Activated CD4-positive, alpha-beta T cell treated with anti-CD3 and anti-CD28 coated beads, Interleukin-2, Interleukin-4, amounts not matched to agents 100 ng/mL and 50 ng/mL, durations not matched to agents 16 hours and 8 hours (primary cell): ENCODE measurements around the gene CTTN.
A peak's percentile ranks its signal among the peaks of the same experiment; 100 is the strongest.

Experiments
- DNase-seq: peaks from one replicate; pipeline ENCODE4 v3.0.0-alpha.2; 2020; ENCODE audit warnings: low spot score

Gene CTTN

DNA sequence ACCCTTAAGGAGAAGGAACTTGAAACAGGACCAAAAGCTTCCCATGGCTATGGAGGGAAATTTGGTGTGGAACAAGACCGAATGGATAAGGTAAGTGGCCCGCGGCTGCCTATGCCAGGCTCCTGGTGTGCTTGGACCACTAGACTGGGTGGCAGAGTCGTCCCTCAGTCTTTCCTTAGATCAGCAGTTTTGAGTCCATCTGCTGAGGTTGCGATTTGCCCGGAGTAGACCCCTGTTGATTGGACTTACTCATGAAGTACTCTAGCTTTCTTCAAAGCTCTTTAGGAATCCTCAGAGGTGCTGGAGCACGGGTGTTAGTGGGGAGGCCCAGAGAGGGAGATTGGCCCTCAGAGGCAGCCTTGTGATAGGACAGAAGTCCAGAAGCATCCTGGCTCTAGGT, 11.5 kb downstream of the CTTN start:
- no peak for DNase-seq

GRCh38 chr11:70410276-70411205, 12.2 kb downstream of the CTTN start:
- no peak for DNase-seq

GRCh38 chr11:70411713-70412452, 13.6 kb downstream of the CTTN start:
- DNase-seq, result no peak

DNA sequence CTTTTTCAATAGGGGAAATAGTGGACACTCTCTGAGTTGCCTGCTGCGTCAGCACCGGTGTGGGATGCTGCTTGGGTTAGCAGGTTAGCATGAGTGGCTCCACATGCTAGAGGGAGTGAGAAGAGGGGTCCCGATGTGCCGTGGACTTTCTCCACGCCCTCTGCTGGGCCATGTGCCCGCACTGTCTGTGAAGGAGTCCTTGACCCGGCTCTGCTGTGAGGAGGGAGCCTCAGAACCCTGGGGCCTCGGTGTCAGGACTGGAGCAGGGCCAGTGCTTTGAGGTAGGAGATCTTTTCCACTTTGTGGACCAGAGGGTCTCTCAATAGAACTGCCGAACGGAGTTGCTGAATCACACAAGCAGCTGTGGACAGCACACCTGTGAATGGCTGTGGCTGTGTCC, 14.8 kb downstream of the CTTN start:
- no peak for DNase-seq

GRCh38 chr11:70414341-70415100, 16.2 kb downstream of the CTTN start:
- no peak for DNase-seq

DNA sequence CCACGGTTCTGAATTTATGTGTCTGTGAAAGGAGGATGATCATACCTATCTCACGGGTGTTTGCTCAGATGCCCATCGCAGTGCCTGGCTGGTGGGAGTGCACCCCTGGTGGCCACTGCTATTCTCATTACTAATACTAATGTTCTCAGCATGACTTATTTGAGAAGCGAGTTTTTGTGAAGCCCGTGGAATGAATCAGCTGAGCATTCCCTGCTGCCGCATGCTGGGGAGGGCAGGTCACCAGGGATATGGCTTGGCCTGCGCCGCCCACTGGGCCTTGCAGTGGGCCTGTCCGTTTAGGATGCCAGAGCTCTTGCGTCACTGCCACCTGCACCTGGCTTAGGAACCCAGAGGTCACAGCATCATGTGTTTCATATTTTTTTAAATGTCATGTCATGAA, 16.9 kb downstream of the CTTN start:
- no peak for DNase-seq

DNA sequence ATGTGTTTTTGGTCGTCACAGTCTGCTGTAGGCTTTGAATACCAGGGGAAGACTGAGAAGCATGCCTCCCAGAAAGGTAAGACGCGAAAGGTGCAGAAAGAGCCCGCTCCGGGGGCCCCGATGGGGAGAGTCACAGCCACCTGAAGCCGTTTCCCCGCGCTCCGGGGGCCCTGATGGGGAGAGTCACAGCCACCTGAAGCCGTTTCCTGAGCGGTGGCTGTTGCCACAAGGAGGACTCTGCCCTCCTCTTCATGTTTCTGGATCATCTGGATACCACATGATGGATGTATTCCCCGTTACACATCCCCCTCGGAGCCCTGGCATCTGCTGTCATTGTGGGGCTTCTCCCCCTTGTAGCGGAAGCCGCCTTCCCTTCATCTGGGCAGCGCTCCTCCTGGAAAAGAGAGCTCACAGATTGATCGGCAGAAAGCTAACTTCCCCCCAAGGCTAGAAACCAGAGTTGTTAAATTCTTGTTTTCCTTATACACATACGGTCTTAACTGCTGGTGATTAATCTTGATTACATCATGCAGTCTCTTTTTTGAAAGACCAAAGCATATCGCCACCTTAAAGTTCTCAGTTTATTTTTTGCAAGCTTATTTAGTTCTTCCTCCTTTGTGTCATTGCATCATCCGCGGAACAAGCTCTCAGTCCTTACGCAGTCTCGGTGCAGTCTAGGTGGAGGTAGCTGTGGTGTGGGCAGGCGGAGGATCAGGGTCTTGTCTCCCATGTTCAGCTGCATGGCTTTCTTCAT, 17.5 kb downstream of the CTTN start:
- no peak for DNase-seq

GRCh38 chr11:70416881-70417280, 18.6 kb downstream of the CTTN start:
- no peak for DNase-seq

DNA sequence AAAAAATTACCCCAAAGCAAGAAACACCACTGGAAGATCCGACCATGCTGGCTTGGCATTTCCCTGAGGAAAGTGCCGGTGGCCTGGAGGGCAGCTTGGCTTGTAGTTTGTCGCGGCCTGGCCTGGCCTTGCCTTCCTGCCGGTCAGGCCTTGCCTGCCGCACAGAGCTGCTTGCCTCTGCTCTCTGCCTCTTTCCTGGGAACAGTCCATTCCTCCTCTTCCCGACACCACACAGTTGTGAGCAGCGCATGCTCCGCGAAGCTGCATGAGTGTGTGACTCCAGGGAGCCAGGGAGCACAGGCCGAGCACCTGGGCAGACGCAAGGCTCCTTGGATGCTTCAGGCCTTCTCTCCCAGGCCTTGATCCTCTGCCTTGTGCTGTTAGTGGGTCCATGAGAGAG, 19.8 kb downstream of the CTTN start:
- no peak for DNase-seq

GRCh38 chr11:70419307-70420007, 21.1 kb downstream of the CTTN start:
- no peak for DNase-seq

- DNase-seq, result no peak
Measured at GRCh38 chr11:70420008-70420464, 21.7 kb downstream of the CTTN start.

- DNase-seq, result no peak
Measured at GRCh38 chr11:70420496-70420895, 22.2 kb downstream of the CTTN start.

- DNase-seq, result no peak
Measured at GRCh38 chr11:70421123-70421522, 22.8 kb downstream of the CTTN start.

DNA sequence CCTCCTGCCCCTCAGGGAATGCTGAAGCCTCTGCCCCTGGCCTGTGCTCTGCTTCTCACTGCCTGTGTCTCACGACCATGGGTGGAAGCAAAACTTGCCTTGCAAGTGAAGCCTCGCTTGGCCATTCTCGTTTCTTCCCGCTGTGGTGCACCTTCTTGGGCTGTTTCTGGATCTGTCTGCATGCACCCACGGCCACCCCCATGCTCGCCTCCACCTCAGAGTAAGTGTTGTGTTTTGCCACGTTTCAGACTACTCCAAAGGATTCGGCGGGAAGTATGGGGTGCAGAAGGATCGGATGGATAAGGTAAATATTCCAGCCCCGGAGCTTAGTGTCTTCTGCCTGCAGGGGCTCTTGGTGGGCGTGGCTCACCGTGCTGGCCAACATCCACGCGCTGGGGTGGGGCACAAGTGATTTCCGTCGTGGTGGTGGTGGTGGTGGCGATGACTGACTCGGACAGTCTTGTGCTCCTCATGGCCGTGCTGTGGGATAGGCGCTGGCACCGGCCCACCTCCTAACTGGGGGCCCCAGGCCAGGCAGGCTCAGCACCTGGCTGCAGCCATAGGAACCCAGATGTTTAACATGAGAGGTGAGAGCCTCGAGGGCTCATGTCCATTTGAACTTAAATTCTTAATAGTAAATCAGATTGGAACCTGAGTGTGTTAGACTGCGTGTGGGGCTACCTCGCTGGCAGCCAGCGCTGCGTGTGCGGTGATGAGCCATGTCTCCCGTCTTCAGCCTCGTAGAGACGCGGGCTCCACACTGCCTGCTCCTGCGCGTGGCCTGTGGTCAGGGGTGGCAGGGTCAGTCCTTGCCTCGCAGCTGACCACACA, 24.6 kb downstream of the CTTN start:
- no peak for DNase-seq

DNA sequence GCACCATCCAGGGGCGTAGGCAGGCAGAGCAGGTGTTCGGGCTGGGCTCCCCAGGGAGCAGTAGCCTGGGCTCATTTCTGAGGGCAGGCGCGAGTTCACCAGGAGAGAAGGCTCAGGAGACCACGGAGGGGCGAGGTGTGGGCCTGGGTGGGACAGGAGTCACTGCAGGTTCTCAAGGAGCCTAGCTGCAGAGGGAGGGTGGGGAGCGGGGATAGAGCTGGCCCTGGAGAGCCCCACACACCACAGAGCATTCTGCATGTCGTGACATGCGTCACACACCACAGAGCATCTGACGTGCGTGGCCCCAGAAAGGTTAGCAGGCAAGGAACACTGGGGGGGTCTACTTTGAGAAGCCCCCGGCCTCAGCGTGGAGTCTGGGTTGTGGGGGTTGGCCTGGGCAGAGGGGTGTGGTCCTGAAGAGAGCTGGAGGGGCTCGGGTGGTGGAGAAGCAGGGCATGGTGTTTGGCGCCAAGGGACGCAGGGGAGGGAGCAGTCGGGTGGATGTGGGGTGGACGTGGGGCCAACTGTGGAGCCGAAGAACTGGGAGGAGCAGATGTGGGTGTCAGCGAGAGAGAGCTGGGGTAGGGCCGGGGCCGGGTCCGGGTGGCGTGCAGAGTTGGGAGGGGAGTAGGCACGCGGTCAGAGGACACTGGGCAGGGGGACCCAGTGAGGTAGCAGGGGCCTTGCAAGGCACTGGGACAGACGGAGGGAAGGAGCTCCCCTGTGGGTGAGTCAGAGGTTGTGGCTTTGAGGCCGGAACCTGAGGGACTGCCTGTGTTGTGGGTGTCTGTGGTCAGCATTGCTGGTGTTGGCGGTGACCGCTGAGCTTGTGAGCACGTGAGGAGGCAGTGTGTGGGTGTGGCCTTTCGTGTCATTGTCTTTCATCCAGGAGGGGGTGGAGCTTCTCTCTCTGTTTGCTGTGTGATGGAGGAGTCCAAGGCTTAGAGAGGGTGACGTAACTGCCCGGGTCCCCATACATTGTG, 25.5 kb downstream of the CTTN start:
- peak; percentile 48 for DNase-seq

DNA sequence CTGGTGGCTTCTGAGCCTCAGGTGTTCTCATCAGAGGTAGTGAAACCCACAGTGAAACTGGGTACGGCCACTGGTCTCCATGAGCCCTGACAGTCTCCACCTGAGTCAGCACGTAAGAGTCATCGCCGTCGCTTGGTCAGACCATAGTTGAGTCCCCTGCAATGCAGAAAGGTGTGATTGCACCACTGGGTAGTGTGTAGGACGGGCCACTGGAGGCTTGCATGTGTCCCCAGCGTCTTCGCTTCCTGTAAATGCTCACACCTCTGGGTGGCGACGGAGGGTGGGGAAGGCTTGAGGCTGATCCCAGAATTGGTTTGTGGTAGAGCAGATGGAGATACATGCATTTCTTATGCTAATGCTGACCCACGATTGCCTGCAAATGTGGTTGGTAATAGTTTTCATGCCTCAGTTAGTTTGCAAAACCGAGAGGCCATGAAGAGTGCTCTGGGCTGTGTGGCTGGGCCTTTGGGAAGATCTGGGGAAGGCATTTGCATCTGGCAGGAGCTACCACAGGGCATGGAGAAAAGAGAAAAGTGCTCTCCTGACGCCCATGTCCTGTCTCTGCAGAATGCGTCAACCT, 26.5 kb downstream of the CTTN start:
- no peak for DNase-seq

DNA sequence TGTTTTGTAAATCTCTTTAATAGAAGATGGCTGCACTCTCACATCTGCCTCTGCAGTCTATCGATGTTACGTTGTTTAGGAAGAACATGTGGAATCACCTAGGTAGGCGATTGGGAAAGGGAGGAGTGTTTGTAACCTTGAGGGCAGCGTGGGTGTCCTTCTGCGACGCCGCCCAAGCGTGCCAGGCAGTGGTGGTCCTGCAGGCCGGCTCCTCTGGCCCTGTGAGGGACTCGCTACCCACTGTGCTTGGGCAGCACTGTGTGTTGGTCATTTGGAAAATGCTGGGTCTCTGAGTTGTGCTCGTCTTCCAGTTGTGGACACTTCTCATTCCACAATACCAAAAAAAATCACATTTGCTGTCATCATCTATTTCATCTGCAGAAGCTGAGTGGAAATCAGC, 29.1 kb downstream of the CTTN start:
- DNase-seq, result no peak

GRCh38 chr11:70428701-70429427, 30.5 kb downstream of the CTTN start:
- DNase-seq, result no peak
